Right lobe of liver (tissue), 6 donors: ENCODE data around the gene CHD2. TPM values are rescaled to one million over a fixed set of nuclear protein-coding genes. Genes with fewer than 3 reads are reported as not detected.
A peak's percentile ranks its signal among the peaks of the same experiment; 100 is the strongest.

Experiments
- ATAC-seq, 4 donors: fragments of 200-7000 bp; cut with Tn5 transposase; one replicate each; pipeline ENCODE4 v1.9.1; 2020; ENCODE audit warnings: mild to moderate bottlenecking in 4 of 4, moderate library complexity in 4 of 4
- DNase-seq, 3 donors: peaks; one replicate each; pipeline ENCODE4 v3.0.0-alpha.2; 2020
- H3K27ac ChIP-seq, 3 donors: fragments of 200-600 bp; one replicate each; pipeline ENCODE4 v1.8.0; 2022
- H3K27me3 ChIP-seq, 2 donors: fragments of 200-600 bp; one replicate each; pipeline ENCODE4 v1.8.0; 2022
- H3K36me3 ChIP-seq, 4 donors: fragments of 200-600 bp; sonication (generic) in 1 of 4; one replicate each; pipeline versions ENCODE4 v1.5.1 to v1.8.0; 2017 to 2022; ENCODE audit warnings: control low read depth in 1 of 4
- H3K4me1 ChIP-seq, 4 donors: fragments of 200-600 bp; sonication (generic) in 1 of 4; one replicate each; pipeline versions ENCODE4 v1.5.1 to v1.8.0; 2017 to 2022; ENCODE audit warnings: control low read depth in 1 of 4
- H3K4me3 ChIP-seq, 3 donors: fragments of 200-600 bp; one replicate each; pipeline ENCODE4 v1.8.0; 2022
- H3K9me3 ChIP-seq, 4 donors: fragments of 200-600 bp; sonication (generic) in 1 of 4; one replicate each; pipeline versions ENCODE4 v1.5.1 to v1.8.0; 2017 to 2022; ENCODE audit warnings: control low read depth in 1 of 4
- POLR2A ChIP-seq: fragments of 450-650 bp; IDR thresholded peaks from one replicate; pipeline ENCODE4 v1.6.1; 2017; ENCODE audit warnings: antibody characterized with exemption, mild to moderate bottlenecking
- WGBS: methylation state at CpG from one replicate; pipeline ENCODE4 v1.1.6; 2018; ENCODE audit warnings: low coverage, low lambda C conversion rate; ENCODE audit not compliant: insufficient coverage; ENCODE audit errors: missing lambda C conversion rate; 5-methylcytosine and 5-hydroxymethylcytosine counted together
- intact Hi-C, 2 donors: fragments of 100-400 bp; cut with DNase I; formaldehyde crosslinking; loops; one replicate each; pipeline versions ENCODE4 v1.11.2 to v1.14.1; 2022
- total RNA-seq, 6 experiments: library from RNA; depleted of rRNA in 2 of 6; stranded (reverse); fragments of >200 nt in 2 of 6; fragmentation: NEBNext Ultra II Directional in 3 of 6; extraction: Animal tissue kit (Norgen Biotek cat#: 25700) in 3 of 6; gene quantifications; one replicate each; pipeline versions ENCODE4 v1.1.0 to v1.2.4, GENCODE V29; 2016 to 2023
- TF ChIP-seq, protein P1 (sequence below), 4 donors: fragments of 200-600 bp in 3 of 4; fragments of 450-650 bp in 1 of 4; IDR thresholded peaks; one replicate each; pipeline versions ENCODE4 v1.5.1 to v1.8.0; 2016 to 2022; ENCODE audit warnings: antibody characterized with exemption in 4 of 4, mild to moderate bottlenecking in 2 of 4
- donor health status: DM: no; HTN: yes; CAD: no.
- donor health status: DM: no; HTN: no; CAD: no.
- donor health status: DM: no; HTN: no; CAD: no.
- donor health status: DM: no; HTN: yes; CAD: no.
- donor health status: DM: no; HTN: yes; CAD: no.

The CHD2 gene
- total RNA-seq, 6 experiments from 2014 or later: 41.4 to 65.0 (median 56.6) TPM

DNA sequence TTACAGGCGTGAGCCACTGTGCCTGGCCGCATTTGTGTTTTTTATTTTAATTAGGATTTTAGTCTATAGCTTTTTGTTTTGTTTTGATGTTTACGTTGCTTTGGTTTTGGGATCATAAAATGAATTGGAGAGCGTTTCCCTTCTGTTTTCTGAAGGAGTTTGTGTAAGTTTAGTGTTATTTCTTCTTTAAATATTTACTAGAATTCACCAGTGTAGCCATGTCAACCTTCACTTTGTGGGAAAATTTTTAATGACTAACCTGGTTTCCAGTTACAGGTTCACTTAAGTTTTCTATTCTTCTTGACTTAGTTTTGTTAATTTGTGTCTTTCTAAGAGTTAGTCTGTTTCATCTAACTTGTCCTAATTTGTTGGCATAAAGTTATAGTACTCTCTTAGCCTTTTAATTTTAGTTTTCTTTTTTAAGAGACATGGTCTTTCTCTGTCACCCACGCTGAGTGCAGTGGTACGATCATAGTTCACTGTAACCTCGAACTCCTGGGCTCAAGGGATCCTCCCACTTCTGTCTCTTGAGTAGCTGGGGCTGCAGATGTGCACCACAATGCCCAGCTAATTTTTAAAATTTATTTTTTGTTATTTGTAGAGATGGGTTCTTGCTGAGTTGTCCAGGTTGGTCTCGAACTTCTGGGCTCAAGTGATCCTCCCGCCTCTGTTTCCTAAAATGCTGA, 61.0 kb downstream of the CHD2 start:
- intact Hi-C loops: no loop called here
- no peaks in the 10 kb centered on the region for H3K9me3 ChIP-seq
- no peak for ATAC-seq
- no peak overlapping the region for H3K4me3 ChIP-seq
- TF ChIP-seq POLR2A: no peak
- TF ChIP-seq, protein P1, sequence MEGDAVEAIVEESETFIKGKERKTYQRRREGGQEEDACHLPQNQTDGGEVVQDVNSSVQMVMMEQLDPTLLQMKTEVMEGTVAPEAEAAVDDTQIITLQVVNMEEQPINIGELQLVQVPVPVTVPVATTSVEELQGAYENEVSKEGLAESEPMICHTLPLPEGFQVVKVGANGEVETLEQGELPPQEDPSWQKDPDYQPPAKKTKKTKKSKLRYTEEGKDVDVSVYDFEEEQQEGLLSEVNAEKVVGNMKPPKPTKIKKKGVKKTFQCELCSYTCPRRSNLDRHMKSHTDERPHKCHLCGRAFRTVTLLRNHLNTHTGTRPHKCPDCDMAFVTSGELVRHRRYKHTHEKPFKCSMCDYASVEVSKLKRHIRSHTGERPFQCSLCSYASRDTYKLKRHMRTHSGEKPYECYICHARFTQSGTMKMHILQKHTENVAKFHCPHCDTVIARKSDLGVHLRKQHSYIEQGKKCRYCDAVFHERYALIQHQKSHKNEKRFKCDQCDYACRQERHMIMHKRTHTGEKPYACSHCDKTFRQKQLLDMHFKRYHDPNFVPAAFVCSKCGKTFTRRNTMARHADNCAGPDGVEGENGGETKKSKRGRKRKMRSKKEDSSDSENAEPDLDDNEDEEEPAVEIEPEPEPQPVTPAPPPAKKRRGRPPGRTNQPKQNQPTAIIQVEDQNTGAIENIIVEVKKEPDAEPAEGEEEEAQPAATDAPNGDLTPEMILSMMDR (IDR thresholded peaks at IDR 0.05): no peak
- no peak overlapping the region for H3K27ac ChIP-seq
- WGBS: 83% methylated on average over 9 of the region's 9 CpGs
- H3K36me3 ChIP-seq: peaks cover under 1 to 73% (median 12%) of the 10 kb centered on the region in 4 donors
- no peak for DNase-seq
- no peaks in the 10 kb centered on the region for H3K27me3 ChIP-seq
- H3K4me1 ChIP-seq: no peaks in the 10 kb centered on the region

DNA sequence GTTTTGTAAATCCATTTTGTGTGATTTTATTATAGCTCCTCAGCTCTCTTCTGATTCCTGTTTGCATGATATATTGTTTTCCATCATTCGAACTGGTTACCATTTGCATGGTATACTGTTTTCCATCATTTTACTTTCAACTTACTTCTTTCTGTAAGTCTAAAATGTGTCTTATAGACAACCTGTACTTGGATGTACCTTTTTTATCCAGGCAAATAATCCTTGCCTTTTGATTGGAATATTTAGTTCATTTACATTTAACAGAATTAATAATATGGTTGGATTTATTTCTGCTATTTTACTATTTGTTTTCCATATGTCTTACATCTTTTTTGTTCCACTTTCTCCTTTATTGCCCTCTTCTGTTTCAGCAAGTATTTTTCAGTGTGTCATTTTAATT, 62.8 kb downstream of the CHD2 start:
- no peaks in the 10 kb centered on the region for H3K4me1 ChIP-seq
- no peak for TF ChIP-seq POLR2A
- TF ChIP-seq, protein P1 (IDR thresholded peaks at IDR 0.05): no peak
- DNase-seq (no peak), ATAC-seq (no peak)
- no CpG with 5 or more reads among the region's 1 CpG for WGBS
- H3K9me3 ChIP-seq: no peaks in the 10 kb centered on the region
- no peak overlapping the region for H3K27ac ChIP-seq
- H3K4me3 ChIP-seq: no peak overlapping the region
- no peaks in the 10 kb centered on the region for H3K27me3 ChIP-seq
- peaks cover 6 to 69% (median 13%) of the 10 kb centered on the region in 4 donors for H3K36me3 ChIP-seq
- intact Hi-C loops: no loop called here

DNA sequence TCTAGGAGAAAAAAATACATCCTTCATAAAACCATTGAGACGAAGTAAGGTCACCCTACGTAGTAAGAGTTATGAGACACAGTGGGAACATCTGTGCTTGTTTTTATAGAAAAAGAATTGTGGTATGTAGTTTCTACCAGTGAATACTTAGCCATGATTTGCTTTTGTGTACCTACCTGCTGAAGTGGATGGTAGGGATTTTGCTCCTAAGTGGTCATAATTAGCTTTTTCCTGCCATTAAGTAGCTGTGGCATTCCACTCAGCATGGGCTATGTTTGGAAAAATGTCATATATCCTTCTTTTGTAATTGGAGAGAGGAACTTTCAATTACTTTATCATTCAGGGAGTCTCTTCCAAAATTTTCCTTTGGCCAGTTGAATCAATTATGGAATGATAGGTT, 63.7 kb downstream of the CHD2 start:
- peaks cover 7 to 71% (median 14%) of the 10 kb centered on the region in 4 donors for H3K36me3 ChIP-seq
- H3K4me3 ChIP-seq: no peak overlapping the region
- no peak overlapping the region for H3K27ac ChIP-seq
- intact Hi-C loops: no loop called here
- H3K27me3 ChIP-seq: no peaks in the 10 kb centered on the region
- ATAC-seq: no peak
- H3K9me3 ChIP-seq: no peaks in the 10 kb centered on the region
- no peak for TF ChIP-seq POLR2A
- TF ChIP-seq, protein P1 (IDR thresholded peaks at IDR 0.05): no peak
- WGBS: 91% methylated on average over 2 of the region's 2 CpGs
- DNase-seq: no peak
- no peaks in the 10 kb centered on the region for H3K4me1 ChIP-seq

DNA sequence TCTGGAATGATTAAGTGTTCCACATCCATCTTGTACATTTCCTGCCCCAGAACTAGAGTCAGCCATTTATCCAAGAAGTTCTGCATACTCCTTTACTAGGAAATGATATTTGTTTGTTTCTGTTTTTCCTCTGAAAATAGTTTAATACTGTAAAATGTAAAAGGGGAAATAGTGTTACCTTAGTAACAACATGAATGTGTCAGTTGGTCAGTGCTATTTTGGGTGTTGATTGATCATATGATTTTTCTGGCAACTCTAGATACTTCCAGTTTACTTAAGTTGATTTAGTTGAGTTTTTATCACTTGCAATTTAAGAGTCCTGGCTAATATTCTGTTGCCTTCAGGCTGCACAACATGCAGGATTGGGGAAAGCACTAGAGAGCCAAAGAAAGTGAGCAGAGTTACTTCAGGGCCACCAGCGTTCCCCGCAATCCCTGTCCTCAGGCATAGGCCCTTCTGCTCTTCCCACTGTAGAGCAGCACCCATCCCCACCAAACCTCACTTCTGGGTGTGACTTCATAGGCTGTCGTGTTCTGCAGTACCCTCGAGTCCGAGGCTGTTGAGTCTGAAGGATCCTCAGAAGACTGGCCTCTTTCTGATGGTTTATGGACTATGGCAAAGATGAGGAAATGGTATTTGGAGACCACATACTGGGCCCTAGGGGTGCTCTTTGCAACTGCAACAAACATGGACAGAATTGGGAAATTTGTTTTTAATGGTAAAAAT, 69.0 kb downstream of the CHD2 start:
- Histone ChIP-seq H3K36me3 (peaks cover 12 to 88% (median 27%) of the 10 kb centered on the region in 4 donors), H3K4me1 (no peaks in the 10 kb centered on the region), H3K27ac (no peak overlapping the region), H3K9me3 (no peaks in the 10 kb centered on the region), H3K4me3 (no peak overlapping the region), H3K27me3 (no peaks in the 10 kb centered on the region)
- intact Hi-C loops: no loop called here
- peak; percentile 39 to 69 (median 42) for ATAC-seq
- TF ChIP-seq, protein P1 (IDR thresholded peaks at IDR 0.05): peak in 1 of 4 donors; percentile 6
- no peak for TF ChIP-seq POLR2A
- DNase-seq: no peak
- WGBS: 86% methylated on average over 4 of the region's 5 CpGs
